GM06990 (cell line): Measurements from ENCODE around the gene ZNF77.
"Not testable (repeated sequence)": the region's sequence is repeated elsewhere in the genome, so short reads cannot be mapped to it uniquely, and the experiment has no call there.

Source experiments
- DNase-seq: peaks from one replicate; pipeline ENCODE4 v3.0.0-alpha.2; 2011; ENCODE audit not compliant: insufficient read length; ENCODE audit errors: extremely low read depth
- H3K27me3 ChIP-seq: replicated peaks from 2 replicates; pipeline ENCODE4 v1.6.0; 2011; ENCODE audit warnings: low read length; ENCODE audit not compliant: control insufficient read depth, insufficient read depth
- H3K36me3 ChIP-seq: 2 replicates; pipeline ENCODE4 v1.5.1; 2011; ENCODE audit warnings: low read length; ENCODE audit not compliant: control insufficient read depth, insufficient read depth
- H3K4me3 ChIP-seq: replicated peaks from 2 replicates; pipeline ENCODE4 v1.5.1; 2011; ENCODE audit warnings: low read depth, mild to moderate bottlenecking, control low read depth, low read length
- CTCF ChIP-seq: IDR thresholded peaks from 2 replicates; pipeline ENCODE4 v1.5.1; 2011; ENCODE audit warnings: low read length, control low read depth, mild to moderate bottlenecking, inconsistent platforms; ENCODE audit not compliant: insufficient read depth, poor library complexity, severe bottlenecking

Gene ZNF77

DNA sequence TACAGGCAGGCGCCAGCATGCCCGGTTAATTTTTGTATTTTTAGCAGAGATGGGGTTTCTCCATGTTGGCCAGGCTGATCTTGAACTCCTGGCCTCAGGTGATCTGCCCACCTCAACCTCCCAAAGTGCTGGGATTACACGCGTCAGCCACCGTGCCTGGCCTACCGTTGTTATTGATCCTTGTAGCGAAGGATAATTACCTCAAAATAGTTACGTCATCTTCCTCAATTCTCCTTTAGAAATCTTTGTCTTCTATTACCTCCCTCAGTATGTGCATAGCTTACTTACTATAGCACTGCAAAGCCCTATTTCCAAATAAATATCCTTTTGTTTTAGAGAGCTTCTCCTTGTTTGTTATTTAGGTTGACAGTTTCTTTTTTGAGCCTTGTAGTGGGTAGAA, 23.2 kb upstream of the ZNF77 start:
- no peak for TF ChIP-seq CTCF
- DNase-seq: no peak
- Histone ChIP-seq H3K27me3 (no peaks in the 10 kb centered on the region), H3K36me3 (no peaks in the 10 kb centered on the region), H3K4me3 (no peak overlapping the region)

GRCh38 chr19:2964874-2965273, 20.1 kb upstream of the ZNF77 start:
- H3K4me3 ChIP-seq: no peak overlapping the region
- DNase-seq: no peak
- no peak for TF ChIP-seq CTCF
- H3K27me3 ChIP-seq: no peaks in the 10 kb centered on the region
- H3K36me3 ChIP-seq: no peaks in the 10 kb centered on the region

- H3K4me3 ChIP-seq, DNase-seq, H3K36me3 ChIP-seq, H3K27me3 ChIP-seq: not testable (repeated sequence)
Measured at GRCh38 chr19:2963631-2964030, 18.9 kb upstream of the ZNF77 start.

GRCh38 chr19:2963122-2963521, 18.4 kb upstream of the ZNF77 start:
- no peak for DNase-seq
- no peak for TF ChIP-seq CTCF
- Histone ChIP-seq H3K4me3 (no peak overlapping the region), H3K36me3 (no peaks in the 10 kb centered on the region), H3K27me3 (no peaks in the 10 kb centered on the region)

- H3K4me3 ChIP-seq: peak overlapping the region; percentile 44
- TF ChIP-seq CTCF: peak; percentile 57
- no peaks in the 10 kb centered on the region for H3K27me3 ChIP-seq
- no peaks in the 10 kb centered on the region for H3K36me3 ChIP-seq
- peak; percentile 48 for DNase-seq
Measured at GRCh38 chr19:2962018-2962670, 17.4 kb upstream of the ZNF77 start.

DNA sequence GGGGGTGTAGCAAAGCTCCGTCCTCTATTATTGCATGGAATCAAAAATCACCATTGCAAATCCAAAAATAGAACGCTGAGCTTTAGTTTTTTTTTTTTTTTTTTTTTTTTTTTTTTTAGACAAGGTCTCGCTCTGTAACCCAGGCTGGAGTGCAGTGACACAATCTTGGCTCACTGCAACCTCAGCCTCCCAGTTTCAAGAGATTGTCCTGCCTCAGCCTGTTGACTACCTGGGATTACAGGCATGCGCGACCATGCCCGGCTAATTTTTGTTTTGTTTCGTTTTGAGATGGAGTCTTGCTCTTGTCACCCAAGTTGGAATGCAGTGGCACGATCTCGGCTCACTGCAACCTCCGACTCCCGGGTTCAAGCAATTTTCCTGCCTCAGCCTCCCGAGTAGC, 15.3 kb upstream of the ZNF77 start:
- Histone ChIP-seq H3K27me3 (no peaks in the 10 kb centered on the region), H3K4me3 (no peak overlapping the region), H3K36me3 (no peaks in the 10 kb centered on the region)
- no peak for DNase-seq
- no peak for TF ChIP-seq CTCF
